Right hindlimb (tissue), 1 donor: ENCODE data around the gene LRMDA.

Source experiments
- DNase-seq: peaks from one replicate; pipeline ENCODE4 v3.0.0-alpha.2; 2018

LRMDA gene

GRCh38 chr10:75801661-75802060 is 370.2 kb downstream of the LRMDA start:
- no peak for DNase-seq

DNA sequence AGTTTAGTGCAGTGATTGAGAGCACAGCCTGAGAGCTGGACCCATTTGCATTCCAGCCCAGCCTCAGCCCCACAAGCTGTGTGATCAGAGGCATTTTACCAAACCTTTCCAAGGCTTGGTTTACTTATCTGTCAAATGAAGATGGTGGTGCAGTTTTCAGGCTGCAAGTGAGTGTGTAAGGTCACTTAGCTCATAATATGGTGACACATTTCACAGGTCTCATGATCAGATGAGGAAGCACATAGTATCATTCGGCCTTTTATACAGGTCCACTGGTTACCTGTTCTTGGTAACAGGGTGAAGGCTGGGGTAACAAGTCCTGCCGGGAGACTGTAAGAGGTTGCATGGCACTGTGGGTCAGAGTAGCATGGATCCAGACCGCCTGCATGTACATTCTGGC is 371.7 kb downstream of the LRMDA start:
- no peak for DNase-seq

- DNase-seq, result no peak
These were observed 372.6 kb downstream of the LRMDA start for GRCh38 chr10:75803816-75804552.

DNA sequence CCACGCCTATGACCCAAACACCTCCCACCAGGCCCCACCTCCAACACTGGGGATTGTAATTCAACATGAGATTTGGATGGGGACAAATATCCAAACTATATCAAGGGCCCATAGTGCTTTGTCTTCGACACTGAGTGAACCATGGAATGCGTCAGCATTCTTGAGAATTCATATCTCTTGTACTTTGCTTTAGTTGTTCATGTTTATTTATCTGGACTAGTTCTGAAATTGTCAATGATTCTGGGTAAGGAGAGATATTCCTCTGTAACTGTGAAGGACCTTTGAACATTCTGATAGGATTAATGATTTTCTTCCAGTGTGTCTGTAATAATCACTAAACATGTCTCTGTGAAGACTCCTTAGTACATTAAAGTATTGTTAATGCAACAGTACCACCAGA is 374.8 kb downstream of the LRMDA start:
- no peak for DNase-seq

GRCh38 chr10:75807456-75807855 is 376.0 kb downstream of the LRMDA start:
- DNase-seq, result no peak

- no peak for DNase-seq
These were observed 377.6 kb downstream of the LRMDA start for GRCh38 chr10:75809003-75809402.

- DNase-seq, result peak; percentile 45
These were observed 382.6 kb downstream of the LRMDA start for GRCh38 chr10:75814014-75814413.

DNA sequence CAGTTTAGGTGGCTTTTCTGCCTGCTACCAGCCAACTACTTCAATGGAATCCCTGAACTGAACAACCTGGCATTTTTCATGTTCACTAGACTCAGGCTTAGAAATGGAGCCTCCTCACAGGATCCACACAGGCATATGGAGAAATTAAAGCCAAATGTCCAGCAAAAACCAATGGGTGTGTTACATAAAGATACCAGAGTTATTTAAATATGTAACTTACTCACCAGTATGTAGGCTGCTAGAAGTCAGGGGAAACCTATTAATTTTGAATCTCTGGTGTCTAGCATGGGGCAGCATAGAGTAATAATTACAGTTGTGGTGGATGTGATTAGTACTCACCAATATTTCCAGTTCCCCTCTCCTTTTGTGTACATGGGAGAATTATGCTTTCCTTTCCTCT is 383.6 kb downstream of the LRMDA start:
- no peak for DNase-seq

- DNase-seq, result no peak
These were observed 385.8 kb downstream of the LRMDA start for GRCh38 chr10:75817198-75817597.

DNA sequence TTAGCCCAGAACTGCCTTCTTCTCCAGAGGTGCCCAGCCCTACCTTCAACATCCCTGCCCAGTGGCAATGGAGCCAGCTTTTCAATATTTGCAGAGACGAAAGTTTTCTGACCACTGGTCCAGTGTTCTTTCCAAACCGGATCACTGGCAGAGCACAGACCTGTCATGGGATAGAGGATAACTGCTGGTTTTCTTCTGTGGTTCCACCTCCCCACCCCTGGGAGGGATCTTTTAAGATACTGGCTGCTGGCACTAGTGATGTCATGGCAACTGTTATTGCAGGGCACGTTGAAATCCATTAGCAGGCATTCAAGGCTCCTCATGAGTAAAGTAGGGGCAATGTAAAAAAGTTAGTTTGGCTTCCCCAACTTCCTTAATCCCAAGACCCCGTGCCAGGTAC is 387.1 kb downstream of the LRMDA start:
- DNase-seq, result no peak

- no peak for DNase-seq
These were observed 393.8 kb downstream of the LRMDA start for GRCh38 chr10:75825235-75825634.

DNA sequence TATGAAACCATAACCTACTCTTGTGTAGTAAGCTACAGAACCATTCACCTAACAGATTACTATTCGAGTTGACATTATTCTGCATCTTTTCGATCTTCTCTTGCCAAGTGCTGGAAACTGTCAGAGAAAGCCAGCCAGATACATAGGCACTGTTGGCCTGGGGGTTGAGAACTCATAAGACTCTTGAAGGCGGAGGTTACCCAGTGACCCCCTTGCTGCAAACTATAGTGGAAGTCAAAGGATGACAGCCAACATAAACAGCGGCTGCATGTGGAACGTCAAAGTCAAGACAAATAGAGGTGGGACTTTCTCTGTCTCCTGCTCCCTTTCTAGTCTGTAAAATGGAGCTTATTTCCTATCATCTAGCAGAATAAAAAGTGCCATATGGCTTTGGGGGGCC is 394.2 kb downstream of the LRMDA start:
- DNase-seq, result no peak

DNA sequence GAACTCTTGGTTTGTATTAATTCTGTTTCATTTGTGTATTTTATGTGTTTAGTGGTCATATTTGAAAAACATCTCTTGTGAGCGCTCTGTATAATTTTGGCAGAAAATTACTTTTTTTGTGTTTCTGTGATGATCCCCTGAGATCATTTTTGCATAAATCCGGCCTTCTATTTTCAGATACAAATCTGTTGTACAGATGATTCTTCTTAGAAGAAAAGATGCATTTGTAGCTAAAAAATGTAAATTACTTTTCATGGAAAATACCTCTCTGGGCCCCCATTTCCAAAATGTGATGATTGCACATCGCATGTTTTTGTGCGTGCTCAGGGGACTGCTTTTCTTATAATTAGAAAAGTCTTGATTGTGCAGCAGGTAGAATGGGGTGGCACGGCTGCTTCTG is 395.4 kb downstream of the LRMDA start:
- no peak for DNase-seq

DNA sequence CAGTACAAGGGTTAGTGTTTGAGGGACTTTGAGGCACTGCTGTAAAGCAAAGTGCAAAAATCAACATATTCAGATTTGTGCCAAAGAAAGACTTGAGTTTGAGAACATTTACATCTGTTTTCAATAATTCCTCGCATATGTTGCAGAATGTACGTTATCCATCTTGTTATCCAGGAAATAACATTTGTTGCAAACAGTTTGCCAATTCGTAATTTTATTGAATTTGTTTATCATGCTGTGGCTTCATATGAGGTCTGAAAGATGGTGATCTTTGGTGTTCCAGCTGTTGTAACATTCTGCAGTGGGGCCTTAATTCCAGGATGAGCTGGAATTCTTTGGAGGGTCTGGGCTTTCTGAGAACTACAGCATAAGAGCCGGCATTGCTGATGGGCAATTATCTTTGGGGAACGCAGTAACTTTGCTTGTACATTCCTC is 396.2 kb downstream of the LRMDA start:
- DNase-seq, result peak; percentile 64

GRCh38 chr10:75828413-75828812 is 397.0 kb downstream of the LRMDA start:
- DNase-seq, result peak; percentile 25

DNA sequence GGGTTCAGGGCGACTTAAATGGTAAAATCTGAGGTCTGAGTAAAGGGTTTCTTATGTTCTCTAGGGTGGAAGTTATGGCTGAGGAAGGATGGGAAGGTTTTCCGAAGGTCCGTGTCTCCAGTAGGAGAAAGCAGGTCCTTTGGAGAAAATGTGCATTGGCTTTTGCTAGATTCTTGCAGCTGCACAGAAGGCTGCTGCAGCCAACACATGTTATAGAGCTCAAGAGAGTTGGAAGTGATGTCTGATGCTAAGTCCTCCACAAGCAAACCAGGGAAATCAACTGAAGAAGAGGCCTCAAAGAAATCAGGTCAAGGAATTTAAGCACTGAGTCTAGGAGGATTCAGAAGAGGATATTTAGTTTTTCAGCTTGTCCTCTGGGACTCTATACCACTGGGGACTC is 404.6 kb downstream of the LRMDA start:
- peak; percentile 59 for DNase-seq

GRCh38 chr10:75838486-75838885 is 407.1 kb downstream of the LRMDA start:
- DNase-seq, result no peak

DNA sequence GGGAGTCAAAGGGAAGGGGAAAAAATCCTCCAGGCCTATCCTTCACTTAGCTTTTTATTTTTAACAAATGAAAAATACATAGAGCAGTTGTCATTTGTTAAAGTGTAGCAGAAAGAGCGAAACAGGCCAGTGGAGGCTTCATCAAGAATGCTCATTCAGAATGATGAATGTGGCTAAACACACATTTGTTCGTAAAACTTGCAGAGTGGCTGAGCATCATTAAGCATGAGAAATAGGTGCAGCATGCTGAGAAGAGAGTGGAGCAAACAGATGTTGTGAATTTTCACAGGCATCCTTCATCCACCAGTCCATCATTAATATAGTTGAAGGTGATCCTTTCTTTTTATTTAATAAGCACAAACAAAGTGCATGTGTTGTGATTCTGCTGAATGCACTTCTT is 407.6 kb downstream of the LRMDA start:
- DNase-seq, result no peak

- DNase-seq, result no peak
These were observed 409.8 kb downstream of the LRMDA start for GRCh38 chr10:75841266-75841665.

GRCh38 chr10:75845176-75845947 is 413.9 kb downstream of the LRMDA start:
- no peak for DNase-seq

GRCh38 chr10:75847477-75847876 is 416.1 kb downstream of the LRMDA start:
- no peak for DNase-seq

DNA sequence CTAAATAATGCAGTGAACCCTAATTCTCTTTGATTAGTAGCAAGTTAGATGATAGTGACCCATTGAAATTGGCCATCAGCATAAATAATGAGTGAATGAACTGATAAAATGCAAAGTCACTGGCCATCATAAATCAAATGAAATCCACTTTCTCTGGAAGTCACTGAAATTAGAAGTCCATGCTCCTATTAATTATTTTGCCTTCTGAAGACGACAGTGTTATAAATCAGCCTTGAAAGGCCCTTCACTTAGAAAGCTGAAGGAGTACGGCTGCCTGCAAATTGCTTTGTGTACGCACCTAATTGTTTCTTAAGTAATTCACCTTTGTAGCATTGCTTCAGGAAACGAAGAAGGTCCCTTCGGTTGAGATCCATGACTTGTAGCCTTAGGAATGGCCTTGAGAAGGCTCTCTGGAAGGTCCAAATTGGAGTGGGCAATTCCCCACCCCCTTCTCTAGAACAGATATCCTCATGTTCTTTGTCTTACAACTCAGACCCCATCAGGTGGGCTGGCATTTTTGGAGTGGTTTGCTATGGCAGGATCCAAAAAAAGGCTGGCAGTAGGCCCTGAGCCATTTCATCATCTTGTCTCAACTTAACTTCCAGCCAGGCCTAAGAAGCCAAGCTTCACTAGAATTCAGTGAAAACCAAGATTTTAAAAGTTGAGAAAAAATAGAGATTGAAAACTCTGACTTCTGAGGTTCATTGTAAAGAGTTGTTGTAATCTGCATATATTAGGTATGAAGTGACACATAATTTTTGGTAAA is 420.3 kb downstream of the LRMDA start:
- DNase-seq, result no peak

- no peak for DNase-seq
These were observed 421.5 kb downstream of the LRMDA start for GRCh38 chr10:75852851-75853484.
